ENCODE measurements around the gene NR2F1.
A peak's percentile ranks its signal among the peaks of the same experiment; 100 is the strongest.

NR2F1 gene

GRCh38 chr5:93577854-93578812 lies 4.9 kb upstream of the NR2F1 start:
- DNase-seq = no peak

- no peak for DNase-seq
These were observed 4.0 kb upstream of the NR2F1 start for GRCh38 chr5:93578813-93579691.

GRCh38 chr5:93579692-93580062 lies 3.3 kb upstream of the NR2F1 start:
- no peak for DNase-seq

GRCh38 chr5:93580063-93580926 lies 2.7 kb upstream of the NR2F1 start:
- no peak for DNase-seq

- DNase-seq = no peak
These were observed 2.0 kb upstream of the NR2F1 start, which contains the start of gene NR2F1-AS1 for GRCh38 chr5:93580927-93581445. Gene NR2F1-AS1, minus strand, starts transcription at chr5:93581219.

- DNase-seq = no peak
These were observed 907 bp upstream of the NR2F1 start for GRCh38 chr5:93582167-93582462.

- DNase-seq = no peak
These were observed 381 bp downstream of the NR2F1 start for GRCh38 chr5:93583439-93583767.

GRCh38 chr5:93583768-93584595 lies 960 bp downstream of the NR2F1 start:
- DNase-seq = peak; percentile 61

GRCh38 chr5:93584596-93585040 lies 1.6 kb downstream of the NR2F1 start:
- DNase-seq = no peak

- DNase-seq = no peak
These were observed 2.2 kb downstream of the NR2F1 start for GRCh38 chr5:93585041-93585766.

GRCh38 chr5:93585767-93586385 lies 2.9 kb downstream of the NR2F1 start:
- no peak for DNase-seq

- DNase-seq = no peak
These were observed 3.9 kb downstream of the NR2F1 start for GRCh38 chr5:93586736-93587596.

GRCh38 chr5:93587597-93588351 lies 4.8 kb downstream of the NR2F1 start:
- no peak for DNase-seq

- no peak for DNase-seq
These were observed 5.5 kb downstream of the NR2F1 start for GRCh38 chr5:93588352-93589151.

- no peak for DNase-seq
These were observed 6.3 kb downstream of the NR2F1 start for GRCh38 chr5:93589152-93589828.

GRCh38 chr5:93589829-93590215 lies 6.8 kb downstream of the NR2F1 start:
- no peak for DNase-seq

GRCh38 chr5:93590493-93590892 lies 7.5 kb downstream of the NR2F1 start:
- no peak for DNase-seq
